ENCODE measurements around the gene CFH. TPM values are rescaled to one million over a fixed set of nuclear protein-coding genes. Genes with fewer than 3 reads are reported as not detected.
A peak's percentile ranks its signal among the peaks of the same experiment; 100 is the strongest.

Gene CFH
- total and polyA plus RNA-seq, 2 donors (not counting 3 experiments of a cell fraction or from before 2014, with no cell fraction given): 20.7 to 25.3 TPM

GRCh38 chr1:196607981-196608380, 43.9 kb upstream of the CFH start:
- H3K4me2 ChIP-seq (ENCODE audit: insufficient read depth, low read length): peak overlapping the region; percentile 83
- no peaks in the 10 kb centered on the region for H3K9me1 ChIP-seq (replicated peaks; ENCODE audit: control insufficient read depth, extremely low read depth, insufficient read depth, low read length)
- peaks cover 10% of the 10 kb centered on the region for H3K4me1 ChIP-seq (ENCODE audit: control insufficient read depth, extremely low read depth, insufficient read depth, low read length)
- dilution Hi-C loops (cut with MboI; ENCODE audit: extremely low pct_ligation_motif_present, low sequenced_read_pairs) (no loop called here), intact Hi-C loops (cut with micrococcal nuclease) (loop anchor here (5.0 kb wide), 2 partner anchors 121 to 251 kb away; no protein-coding TSS in a partner anchor)
- TF ChIP-seq MAX (IDR thresholded peaks at IDR 0.05; ENCODE audit: insufficient read depth, insufficient read length): no peak
- TF ChIP-seq FOS (IDR thresholded peaks at IDR 0.05; ENCODE audit: borderline replicate concordance, insufficient read depth, low read length): no peak
- no peak for TF ChIP-seq POLR2AphosphoS5 (IDR thresholded peaks at IDR 0.05; ENCODE audit: insufficient read depth, low read depth, low read length)
- no peak for TF ChIP-seq JUN (IDR thresholded peaks at IDR 0.05; ENCODE audit: borderline replicate concordance, insufficient read depth, insufficient read length, low read depth)
- TF ChIP-seq POLR2A (IDR thresholded peaks at IDR 0.05; ENCODE audit: low read depth, low read length): no peak
- no peak for TF ChIP-seq MYC (IDR thresholded peaks at IDR 0.05; ENCODE audit: low read depth, low read length)
- TF ChIP-seq CTCF (IDR thresholded peaks at IDR 0.05; ENCODE audit: extremely low read depth in 1 of 2, insufficient read depth in 1 of 2, low read depth in 1 of 2, low read length in 2 of 2): no peak
- TF ChIP-seq EZH2 (IDR thresholded peaks at IDR 0.05; ENCODE audit: borderline replicate concordance, low read depth, low read length, severe bottlenecking): no peak
- TF ChIP-seq GATA2 (IDR thresholded peaks at IDR 0.05; ENCODE audit: insufficient read depth, insufficient read length, low read depth, low read length): no peak
- H3K4me3 ChIP-seq (replicated peaks in 1 of 3; ENCODE audit: insufficient read depth in 1 of 3, low read depth in 1 of 3, low read length in 3 of 3): peak overlapping the region; percentile 68 to 79 (median 69)
- FAIRE-seq: no peak
- BruUV-seq (replicated peaks): no TSS peak
- POLR2A ChIA-PET: no interaction called here
- peak; percentile 29 for DNase-seq (ENCODE audit: low read depth, low spot score)
- H3K27ac ChIP-seq (ENCODE audit: insufficient read depth, low read depth, low read length): no peak overlapping the region
- no peaks in the 10 kb centered on the region for H3K9me3 ChIP-seq (replicated peaks; ENCODE audit: control insufficient read depth, insufficient read depth, low read length)
- H2AFZ ChIP-seq (ENCODE audit: low read depth, low read length): peak overlapping the region; percentile 88
- no peaks in the 10 kb centered on the region for H4K20me1 ChIP-seq (replicated peaks; ENCODE audit: control insufficient read depth, extremely low read depth, insufficient read depth, low read length)
- H3K79me2 ChIP-seq (ENCODE audit: control insufficient read depth, insufficient read depth, low read length): no peaks in the 10 kb centered on the region
- H3K27me3 ChIP-seq (ENCODE audit: control insufficient read depth in 2 of 2, insufficient read depth in 2 of 2, low read length in 2 of 2): no peaks in the 10 kb centered on the region
- CTCF ChIA-PET: no interaction called here
- H3K9ac ChIP-seq (replicated peaks; ENCODE audit: extremely low read depth, insufficient read depth, low read length): peak overlapping the region; percentile 35
- no peaks in the 10 kb centered on the region for H3K36me3 ChIP-seq (ENCODE audit: control insufficient read depth in 2 of 2, extremely low read depth in 1 of 2, insufficient read depth in 2 of 2, low read length in 2 of 2)

Data from endothelial cell of umbilical vein (primary cell).